HepG2 (cell line): Measurements from ENCODE around the gene SLC4A7. TPM values are rescaled to one million over a fixed set of nuclear protein-coding genes. Genes with fewer than 3 reads are reported as not detected.
A peak's percentile ranks its signal among the peaks of the same experiment; 100 is the strongest.

Experiments used
- ARNT2 ChIP-seq: sonication (generic); formaldehyde crosslinking; IDR thresholded peaks from 2 replicates; pipeline ENCODE4 v1.8.0; 2022; ENCODE audit warnings: mild to moderate bottlenecking, low read depth, missing genetic modification reagents, moderate library complexity
- FOXA3 ChIP-seq: IDR thresholded peaks from 2 replicates; pipeline ENCODE4 v1.6.1; 2016; ENCODE audit warnings: missing genetic modification reagents, missing compliant biosample characterization
- FOXO4 ChIP-seq: sonication (generic); formaldehyde crosslinking; conservative IDR thresholded peaks from 2 replicates; pipeline ENCODE4 v1.8.1; 2023; ENCODE audit warnings: missing genetic modification reagents
- GATAD2A ChIP-seq: IDR thresholded peaks from 2 replicates; pipeline ENCODE4 v1.6.1; 2016
- KLF9 ChIP-seq: IDR thresholded peaks from 2 replicates; pipeline ENCODE4 v1.6.1; 2016; ENCODE audit warnings: low read depth
- NR1H2 ChIP-seq: sonication (generic); formaldehyde crosslinking; IDR thresholded peaks from 2 replicates; pipeline ENCODE4 v1.8.1; 2022; ENCODE audit warnings: low read depth, missing genetic modification reagents, borderline replicate concordance
- SALL2 ChIP-seq: sonication (generic); formaldehyde crosslinking; IDR thresholded peaks from 2 replicates; pipeline ENCODE4 v1.8.1; 2023; ENCODE audit warnings: mild to moderate bottlenecking, missing genetic modification reagents, inconsistent platforms
- SMYD3 ChIP-seq: sonication (generic); formaldehyde crosslinking; IDR thresholded peaks from 2 replicates; pipeline ENCODE4 v1.8.1; 2023; ENCODE audit warnings: mild to moderate bottlenecking, missing genetic modification reagents
- SP1 ChIP-seq, 2 experiments: fragments of 450-650 bp in 1 of 2; sonication (generic) in 1 of 2; formaldehyde crosslinking in 1 of 2; IDR thresholded peaks; 2 replicates each; pipeline versions ENCODE4 v1.4.0 to v1.6.1; 2016 to 2020; ENCODE audit warnings: missing genetic modification reagents in 1 of 2
- SPEN ChIP-seq: sonication (generic); formaldehyde crosslinking; IDR thresholded peaks from 2 replicates; pipeline ENCODE4 v1.5.1; 2020; ENCODE audit warnings: low read depth, mild to moderate bottlenecking, missing genetic modification reagents
- ZKSCAN8 ChIP-seq: IDR thresholded peaks from 2 replicates; pipeline ENCODE4 v1.6.1; 2016; ENCODE audit warnings: borderline replicate concordance, missing genetic modification reagents, missing compliant biosample characterization
- ZNF331 ChIP-seq: sonication (generic); formaldehyde crosslinking; IDR thresholded peaks from 2 replicates; pipeline ENCODE4 v1.4.0; 2020; ENCODE audit warnings: missing genetic modification reagents
- ZNF503 ChIP-seq: sonication (generic); formaldehyde crosslinking; IDR thresholded peaks from 2 replicates; pipeline ENCODE4 v1.4.0; 2020; ENCODE audit warnings: missing genetic modification reagents
- ZNF530 ChIP-seq: sonication (generic); formaldehyde crosslinking; IDR thresholded peaks from 2 replicates; pipeline ENCODE4 v1.5.0; 2020; ENCODE audit warnings: low read depth, mild to moderate bottlenecking, missing genetic modification reagents
- ZNF543 ChIP-seq: sonication (generic); formaldehyde crosslinking; IDR thresholded peaks from 2 replicates; pipeline ENCODE4 v1.4.0; 2020; ENCODE audit warnings: mild to moderate bottlenecking, missing genetic modification reagents
- ZNF746 ChIP-seq: sonication (generic); formaldehyde crosslinking; IDR thresholded peaks from 2 replicates; pipeline ENCODE4 v1.8.0; 2022; ENCODE audit warnings: mild to moderate bottlenecking, missing genetic modification reagents
- ZNF781 ChIP-seq: sonication (generic); formaldehyde crosslinking; IDR thresholded peaks from 2 replicates; pipeline ENCODE4 v1.5.1; 2020; ENCODE audit warnings: borderline replicate concordance, mild to moderate bottlenecking, missing genetic modification reagents; ENCODE audit errors: not compliant biosample characterization
- ZSCAN5A ChIP-seq: sonication (generic); formaldehyde crosslinking; IDR thresholded peaks from 2 replicates; pipeline ENCODE4 v1.8.0; 2022; ENCODE audit warnings: mild to moderate bottlenecking, missing genetic modification reagents, borderline replicate concordance
- polyA plus RNA-seq, 8 experiments: library from polyadenylated mRNA; depleted of rRNA in 3 of 8; stranded (reverse) in 7 of 8; unstranded in 1 of 8; fragments of >200 nt; fragmentation: Illumina TruSeq in 4 of 8; extraction: Trizol in 4 of 8; gene quantifications; 2 replicates each; pipeline versions ENCODE4 v1.2.1 to v1.2.3, GENCODE V29; 2011 to 2016; ENCODE audit warnings: low read depth in 4 of 8, missing spikeins in 1 of 8, mixed read lengths in 1 of 8; ENCODE audit not compliant: insufficient read depth in 1 of 8
- total RNA-seq, 5 experiments: library from RNA; depleted of rRNA; stranded (reverse); fragments of >200 nt; fragmentation: Illumina TruSeq; extraction: Trizol; gene quantifications; 2 replicates each; pipeline ENCODE4 v1.2.3, GENCODE V29; 2016; ENCODE audit warnings: low read depth in 1 of 5
- TF ChIP-seq, protein P1 (sequence below): sonication (generic); formaldehyde crosslinking; IDR thresholded peaks from 2 replicates; pipeline ENCODE4 v1.4.0; 2020; ENCODE audit warnings: mild to moderate bottlenecking, missing genetic modification reagents

The SLC4A7 gene
- total and polyA plus RNA-seq, 2 of the 13 experiments (the other 11 are each of a cell fraction or from before 2014, with no cell fraction given) = 16.4 to 43.8 TPM

DNA sequence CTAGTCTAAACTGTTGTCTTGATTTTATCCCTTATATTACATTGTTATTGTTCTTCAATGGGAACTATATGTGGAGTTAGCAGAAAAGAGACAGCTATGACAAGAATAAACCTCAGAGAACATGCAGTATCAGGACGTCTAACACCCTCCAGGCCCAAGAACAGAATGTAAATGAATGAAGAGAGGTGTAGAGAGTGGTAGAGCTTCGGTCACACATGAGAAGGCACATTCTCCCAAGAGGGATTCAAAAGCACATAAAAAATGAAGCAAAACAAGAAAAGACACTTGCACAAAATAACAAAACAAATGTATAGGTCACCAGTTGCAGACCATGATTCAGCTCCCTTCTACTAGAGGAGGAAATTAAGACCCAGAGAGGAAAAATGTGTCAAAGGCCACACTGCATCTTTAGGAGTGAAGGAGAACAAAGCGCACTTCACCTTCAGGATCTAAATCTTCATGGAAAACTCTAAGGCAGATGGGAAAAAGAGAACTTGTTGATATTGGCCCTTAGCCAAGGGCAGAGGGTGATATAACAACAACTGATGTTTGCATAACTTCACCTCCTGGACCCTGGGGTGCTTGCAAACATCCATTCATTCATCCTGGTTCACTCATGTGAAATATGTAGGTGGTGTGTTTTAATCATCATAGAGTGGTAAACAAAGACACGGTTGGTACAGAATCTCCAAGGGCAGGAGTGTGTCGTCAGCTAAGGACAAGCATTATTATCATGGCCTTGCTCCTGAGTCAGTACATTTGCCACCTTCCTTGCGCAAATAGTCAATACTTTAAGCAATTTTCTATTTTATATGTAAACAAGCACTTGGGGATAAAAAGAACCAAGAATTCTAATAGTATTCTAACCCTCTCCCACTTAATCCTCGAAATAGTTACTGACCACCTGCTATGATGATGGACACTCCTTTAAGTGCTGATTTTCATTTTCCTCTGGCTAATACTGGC, 123.8 kb downstream of the SLC4A7 start (continued):
- TF ChIP-seq, protein P1, sequence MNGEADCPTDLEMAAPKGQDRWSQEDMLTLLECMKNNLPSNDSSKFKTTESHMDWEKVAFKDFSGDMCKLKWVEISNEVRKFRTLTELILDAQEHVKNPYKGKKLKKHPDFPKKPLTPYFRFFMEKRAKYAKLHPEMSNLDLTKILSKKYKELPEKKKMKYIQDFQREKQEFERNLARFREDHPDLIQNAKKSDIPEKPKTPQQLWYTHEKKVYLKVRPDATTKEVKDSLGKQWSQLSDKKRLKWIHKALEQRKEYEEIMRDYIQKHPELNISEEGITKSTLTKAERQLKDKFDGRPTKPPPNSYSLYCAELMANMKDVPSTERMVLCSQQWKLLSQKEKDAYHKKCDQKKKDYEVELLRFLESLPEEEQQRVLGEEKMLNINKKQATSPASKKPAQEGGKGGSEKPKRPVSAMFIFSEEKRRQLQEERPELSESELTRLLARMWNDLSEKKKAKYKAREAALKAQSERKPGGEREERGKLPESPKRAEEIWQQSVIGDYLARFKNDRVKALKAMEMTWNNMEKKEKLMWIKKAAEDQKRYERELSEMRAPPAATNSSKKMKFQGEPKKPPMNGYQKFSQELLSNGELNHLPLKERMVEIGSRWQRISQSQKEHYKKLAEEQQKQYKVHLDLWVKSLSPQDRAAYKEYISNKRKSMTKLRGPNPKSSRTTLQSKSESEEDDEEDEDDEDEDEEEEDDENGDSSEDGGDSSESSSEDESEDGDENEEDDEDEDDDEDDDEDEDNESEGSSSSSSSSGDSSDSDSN (CRISPR knock-in tag) = peak; percentile 40; the same call in 1 of the 2 replicates
- peak; percentile 95 for TF ChIP-seq ZKSCAN8 (CRISPR knock-in tag)
- peak; percentile 91; the same call in 1 of the 2 replicates for TF ChIP-seq ZSCAN5A (CRISPR knock-in tag)
- TF ChIP-seq SP1 (IDR thresholded peaks at IDR 0.05) = no peak
- TF ChIP-seq SP1 (CRISPR knock-in tag; IDR thresholded peaks at IDR 0.05) = peak; percentile 42; the same call in 1 of the 2 replicates
- TF ChIP-seq GATAD2A (CRISPR knock-in tag) = peak; percentile 100
- TF ChIP-seq FOXO4 (CRISPR knock-in tag) = 0 out of 2 replicates have a peak, but pooled peaks have one; percentile 55
- TF ChIP-seq SPEN = peak; percentile 64; the same call in 1 of the 2 replicates
- peak; percentile 44; the same call in 1 of the 2 replicates for TF ChIP-seq KLF9
- peak; percentile 92 for TF ChIP-seq SMYD3 (CRISPR knock-in tag)
- TF ChIP-seq NR1H2 (CRISPR knock-in tag) = no peak; the same call in 1 of the 2 replicates
- peak; percentile 82; the same call in 1 of the 2 replicates for TF ChIP-seq ZNF746 (CRISPR knock-in tag)
- TF ChIP-seq FOXA3 (CRISPR knock-in tag) = peak; percentile 99
- no peak for TF ChIP-seq ZNF781
- TF ChIP-seq ZNF331 (CRISPR knock-in tag) = peak; percentile 91
- 0 out of 2 replicates have a peak, but pooled peaks have one; percentile 33 for TF ChIP-seq ZNF543 (CRISPR knock-in tag)
- no peak for TF ChIP-seq ZNF530 (CRISPR knock-in tag)
- peak; percentile 98 for TF ChIP-seq ZNF503 (CRISPR knock-in tag)
- TF ChIP-seq ARNT2 = peak; percentile 38; the same call in 1 of the 2 replicates
- peak; percentile 95 for TF ChIP-seq SALL2 (CRISPR knock-in tag)
